Keratinocyte (primary cell): ENCODE data around the gene CISD1. TPM values are rescaled to one million over a fixed set of nuclear protein-coding genes. Genes with fewer than 3 reads are reported as not detected.

ENCODE experiments used
- DNase-seq: peaks from one replicate; pipeline ENCODE4 v3.0.0-alpha.2; 2011; ENCODE audit warnings: low read depth, missing footprints, low spot score
- FAIRE-seq: peaks from 2 replicates; lab custom pipeline; 2011; peaks lifted over from hg19 to GRCh38; lab: Jason Lieb, UNC
- H2AFZ ChIP-seq: 2 replicates; pipeline ENCODE4 v1.6.0; 2012; ENCODE audit warnings: low read length, control low read depth, inconsistent platforms; ENCODE audit not compliant: control insufficient read depth
- H3K27ac ChIP-seq: 2 replicates; pipeline ENCODE4 v1.5.1; 2011; ENCODE audit warnings: low read length; ENCODE audit not compliant: control insufficient read depth, insufficient read depth
- H3K27me3 ChIP-seq: 3 replicates; pipeline ENCODE4 v1.6.0; 2011; ENCODE audit warnings: low read length; ENCODE audit not compliant: control insufficient read depth, insufficient read depth; ENCODE audit errors: extremely low read depth
- H3K36me3 ChIP-seq, 2 experiments: 2 replicates in 1 of 2; 3 replicates in 1 of 2; pipeline ENCODE4 v1.5.1; 2011; ENCODE audit warnings: low read length in 2 of 2, mild to moderate bottlenecking in 1 of 2; ENCODE audit not compliant: control insufficient read depth in 2 of 2, insufficient read depth in 2 of 2; ENCODE audit errors: extremely low read depth in 1 of 2
- H3K4me1 ChIP-seq: 3 replicates; pipeline ENCODE4 v1.5.1; 2011; ENCODE audit warnings: low read length; ENCODE audit not compliant: control insufficient read depth, insufficient read depth; ENCODE audit errors: extremely low read depth
- H3K4me2 ChIP-seq: 3 replicates; pipeline ENCODE4 v1.6.0; 2011; ENCODE audit warnings: low read depth, low read length; ENCODE audit not compliant: control insufficient read depth, insufficient read depth; ENCODE audit errors: extremely low read depth
- H3K4me3 ChIP-seq, 3 experiments: fragments of 200-600 bp in 1 of 3; sonication (generic) in 1 of 3; 2 replicates in 2 of 3; 3 replicates in 1 of 3; pipeline ENCODE4 v1.5.1; 2011 to 2016; ENCODE audit warnings: low read length in 3 of 3, mild to moderate bottlenecking in 3 of 3, control low read depth in 2 of 3, inconsistent platforms in 1 of 3, low read depth in 1 of 3, mixed read lengths in 1 of 3, mixed run types in 1 of 3, moderate library complexity in 1 of 3; ENCODE audit not compliant: control insufficient read depth in 2 of 3, insufficient read depth in 2 of 3; ENCODE audit errors: extremely low read depth in 1 of 3
- H3K79me2 ChIP-seq: 2 replicates; pipeline ENCODE4 v1.6.0; 2012; ENCODE audit warnings: low read length; ENCODE audit not compliant: control insufficient read depth, insufficient read depth
- H3K9ac ChIP-seq: 3 replicates; pipeline ENCODE4 v1.6.0; 2011; ENCODE audit warnings: low read length; ENCODE audit not compliant: control insufficient read depth, insufficient read depth; ENCODE audit errors: extremely low read depth
- H3K9me1 ChIP-seq: 3 replicates; pipeline ENCODE4 v1.6.0; 2011; ENCODE audit warnings: low read length; ENCODE audit not compliant: control insufficient read depth, insufficient read depth; ENCODE audit errors: extremely low read depth
- H3K9me3 ChIP-seq: 2 replicates; pipeline ENCODE4 v1.5.1; 2012; ENCODE audit warnings: low read depth, low read length; ENCODE audit not compliant: control insufficient read depth
- H4K20me1 ChIP-seq: 3 replicates; pipeline ENCODE4 v1.6.0; 2011; ENCODE audit warnings: low read length; ENCODE audit not compliant: control insufficient read depth, insufficient read depth; ENCODE audit errors: extremely low read depth
- CTCF ChIP-seq, 3 experiments: IDR thresholded peaks in 1 of 3; conservative IDR thresholded peaks in 1 of 3; optimal IDR thresholded peaks in 1 of 3; 2 replicates in 2 of 3; 3 replicates in 1 of 3; pipeline versions ENCODE3 to v1.5.1; 2011; ENCODE audit warnings: low read length in 3 of 3, mild to moderate bottlenecking in 3 of 3, moderate library complexity in 2 of 3, control low read depth in 1 of 3, inconsistent platforms in 1 of 3; ENCODE audit not compliant: insufficient read depth in 2 of 3; ENCODE audit errors: extremely low read depth in 1 of 3
- EZH2 ChIP-seq: IDR thresholded peaks from one replicate; pipeline ENCODE4 v1.6.1; 2012; ENCODE audit warnings: inconsistent platforms, mild to moderate bottlenecking, low read length, moderate library complexity
- dilution Hi-C: fragments of 300-500 bp; cut with MboI; formaldehyde crosslinking; loops from one replicate; pipeline ENCODE4 v1.7.0; 2020; ENCODE audit warnings: low sequenced_read_pairs; ENCODE audit not compliant: extremely low pct_ligation_motif_present
- polyA plus RNA-seq, 5 experiments: library from polyadenylated mRNA; depleted of rRNA in 3 of 5; stranded (reverse) in 3 of 5; stranded (forward) in 1 of 5; unstranded in 1 of 5; fragments of >200 nt; gene quantifications; 1 replicate in 1 of 5; 2 replicates in 3 of 5; 3 replicates in 1 of 5; pipeline versions ENCODE4 v1.2.1 to v1.2.3, GENCODE V29; 2011 to 2012; ENCODE audit warnings: missing spikeins in 2 of 5, low read depth in 1 of 5, low replicate concordance in 1 of 5

CISD1 gene
- polyA plus RNA-seq, 1 donor (not counting 4 experiments of a cell fraction or from before 2014, with no cell fraction given): 81.7 TPM

- Histone ChIP-seq H3K79me2 (no peaks in the 10 kb centered on the region), H3K9ac (no peak overlapping the region), H3K27ac (no peak overlapping the region), H3K36me3 (no peaks in the 10 kb centered on the region), H3K27me3 (no peaks in the 10 kb centered on the region), H3K4me3 (no peak overlapping the region), H2AFZ (no peak overlapping the region), H3K4me2 (no peak overlapping the region), H3K9me1 (no peaks in the 10 kb centered on the region), H3K9me3 (no peaks in the 10 kb centered on the region), H3K4me1 (no peaks in the 10 kb centered on the region), H4K20me1 (no peaks in the 10 kb centered on the region)
- FAIRE-seq (no peak), DNase-seq (no peak)
- dilution Hi-C loops: no loop called here
- TF ChIP-seq CTCF (optimal IDR thresholded peaks at IDR 0.05 in 1 of 3, IDR thresholded peaks at IDR 0.05 in 1 of 3, conservative IDR thresholded peaks at IDR 0.05 in 1 of 3; ENCODE audit: extremely low read depth in 1 of 3, insufficient read depth in 2 of 3, low read length in 3 of 3) (no peak), EZH2 (no peak)
Observed at GRCh38 chr10:58293989-58294388, 25.0 kb downstream of the CISD1 start.

- TF ChIP-seq CTCF (optimal IDR thresholded peaks at IDR 0.05 in 1 of 3, IDR thresholded peaks at IDR 0.05 in 1 of 3, conservative IDR thresholded peaks at IDR 0.05 in 1 of 3; ENCODE audit: extremely low read depth in 1 of 3, insufficient read depth in 2 of 3, low read length in 3 of 3) (peak; percentile 70 to 77 (median 70)), EZH2 (no peak)
- no peaks in the 10 kb centered on the region for H4K20me1 ChIP-seq
- dilution Hi-C loops: no loop called here
- no peak overlapping the region for H3K4me3 ChIP-seq
- H3K79me2 ChIP-seq: no peaks in the 10 kb centered on the region
- DNase-seq: no peak
- no peaks in the 10 kb centered on the region for H3K9me3 ChIP-seq
- no peak overlapping the region for H3K4me2 ChIP-seq
- peaks cover 3% of the 10 kb centered on the region for H3K27me3 ChIP-seq
- H3K9ac ChIP-seq: no peak overlapping the region
- FAIRE-seq: peak; percentile 77
- H3K36me3 ChIP-seq: no peaks in the 10 kb centered on the region
- no peak overlapping the region for H2AFZ ChIP-seq
- no peaks in the 10 kb centered on the region for H3K9me1 ChIP-seq
- H3K27ac ChIP-seq: no peak overlapping the region
- no peaks in the 10 kb centered on the region for H3K4me1 ChIP-seq
Observed at GRCh38 chr10:58299580-58299979, 30.6 kb downstream of the CISD1 start.
